HepG2 (cell line): ENCODE measurements around the gene CEP104. TPM values are rescaled to one million over a fixed set of nuclear protein-coding genes. Genes with fewer than 3 reads are reported as not detected.

Source experiments
- ETS1 ChIP-seq: sonication (generic); formaldehyde crosslinking; IDR thresholded peaks from 2 replicates; pipeline ENCODE4 v1.4.0; 2020; ENCODE audit warnings: missing genetic modification reagents
- FIP1L1 ChIP-seq: fragments of 200-400 bp; formaldehyde crosslinking; IDR thresholded peaks from 2 replicates; pipeline ENCODE4 v1.6.1; 2018; ENCODE audit warnings: low read depth, mild to moderate bottlenecking, low read length, moderate library complexity, borderline replicate concordance; ENCODE audit not compliant: insufficient read depth
- HES4 ChIP-seq: sonication (generic); formaldehyde crosslinking; IDR thresholded peaks from 2 replicates; pipeline ENCODE4 v1.9.0; 2021; ENCODE audit warnings: mild to moderate bottlenecking, missing genetic modification reagents, borderline replicate concordance
- MTF1 ChIP-seq: sonication (generic); formaldehyde crosslinking; IDR thresholded peaks from 2 replicates; pipeline ENCODE4 v1.5.0; 2020; ENCODE audit warnings: missing genetic modification reagents
- RARG ChIP-seq: sonication (generic); formaldehyde crosslinking; IDR thresholded peaks from 2 replicates; pipeline ENCODE4 v1.4.0; 2020; ENCODE audit warnings: low read depth, mild to moderate bottlenecking, missing genetic modification reagents
- RCOR2 ChIP-seq: IDR thresholded peaks from 2 replicates; pipeline ENCODE4 v1.6.1; 2016; ENCODE audit warnings: missing biosample characterization, missing genetic modification reagents
- SMAD3 ChIP-seq: sonication (generic); formaldehyde crosslinking; IDR thresholded peaks from 2 replicates; pipeline ENCODE4 v1.4.0; 2020; ENCODE audit warnings: missing genetic modification reagents
- TP53 ChIP-seq: sonication (generic); formaldehyde crosslinking; conservative IDR thresholded peaks from 2 replicates; pipeline ENCODE4 v1.4.0; 2020; ENCODE audit warnings: missing genetic modification reagents
- ZMAT3 ChIP-seq: sonication (generic); formaldehyde crosslinking; conservative IDR thresholded peaks from 2 replicates; pipeline ENCODE4 v1.7.0; 2021; ENCODE audit warnings: missing genetic modification reagents
- ZNF670 ChIP-seq: sonication (generic); formaldehyde crosslinking; IDR thresholded peaks from 2 replicates; pipeline ENCODE4 v1.8.0; 2022; ENCODE audit warnings: mild to moderate bottlenecking, missing genetic modification reagents, borderline replicate concordance
- ZNF777 ChIP-seq: sonication (generic); formaldehyde crosslinking; IDR thresholded peaks from 2 replicates; pipeline ENCODE4 v1.4.0; 2020; ENCODE audit warnings: missing genetic modification reagents
- ZNF780A ChIP-seq: sonication (generic); formaldehyde crosslinking; IDR thresholded peaks from 2 replicates; pipeline ENCODE4 v1.8.0; 2022; ENCODE audit warnings: mild to moderate bottlenecking, missing genetic modification reagents, moderate library complexity
- polyA plus RNA-seq, 8 experiments: library from polyadenylated mRNA; depleted of rRNA in 3 of 8; stranded (reverse) in 7 of 8; unstranded in 1 of 8; fragments of >200 nt; fragmentation: Illumina TruSeq in 4 of 8; extraction: Trizol in 4 of 8; gene quantifications; 2 replicates each; pipeline versions ENCODE4 v1.2.1 to v1.2.3, GENCODE V29; 2011 to 2016; ENCODE audit warnings: low read depth in 4 of 8, missing spikeins in 1 of 8, mixed read lengths in 1 of 8; ENCODE audit not compliant: insufficient read depth in 1 of 8
- total RNA-seq, 5 experiments: library from RNA; depleted of rRNA; stranded (reverse); fragments of >200 nt; fragmentation: Illumina TruSeq; extraction: Trizol; gene quantifications; 2 replicates each; pipeline ENCODE4 v1.2.3, GENCODE V29; 2016; ENCODE audit warnings: low read depth in 1 of 5
- TF ChIP-seq, protein P1 (sequence below): sonication (generic); formaldehyde crosslinking; IDR thresholded peaks from 2 replicates; pipeline ENCODE4 v1.5.0; 2020; ENCODE audit warnings: missing genetic modification reagents, mild to moderate bottlenecking, borderline replicate concordance
- TF ChIP-seq, protein P2 (sequence below): sonication (generic); formaldehyde crosslinking; IDR thresholded peaks from 2 replicates; pipeline ENCODE4 v1.5.1; 2020; ENCODE audit warnings: mild to moderate bottlenecking, missing genetic modification reagents, moderate library complexity
- TF ChIP-seq, protein P3 (sequence below): sonication (generic); formaldehyde crosslinking; IDR thresholded peaks from 2 replicates; pipeline ENCODE4 v1.5.0; 2020; ENCODE audit warnings: mild to moderate bottlenecking, missing genetic modification reagents, borderline replicate concordance
- TF ChIP-seq, protein P4 (sequence below): sonication (generic); formaldehyde crosslinking; IDR thresholded peaks from 2 replicates; pipeline ENCODE4 v1.5.0; 2020; ENCODE audit warnings: missing genetic modification reagents
- TF ChIP-seq, protein P5 (sequence below): IDR thresholded peaks from 2 replicates; pipeline ENCODE4 v1.6.1; 2012; ENCODE audit warnings: inconsistent platforms
- TF ChIP-seq, protein P6 (sequence below): sonication (generic); formaldehyde crosslinking; IDR thresholded peaks from 2 replicates; pipeline ENCODE4 v1.5.1; 2020; ENCODE audit warnings: missing genetic modification reagents, mild to moderate bottlenecking, borderline replicate concordance

CEP104 gene
- total and polyA plus RNA-seq, 2 of the 13 experiments (the other 11 are each of a cell fraction or from before 2014, with no cell fraction given) = 20.4 to 30.1 TPM

- TF ChIP-seq HES4 (CRISPR knock-in tag) (peak; percentile 83; the same call in 1 of the 2 replicates), RARG (no peak), ZNF780A (no peak), FIP1L1 (no peak), ZNF670 (no peak; the same call in 1 of the 2 replicates), TP53 (CRISPR knock-in tag) (no peak), ZMAT3 (no peak; the same call in 1 of the 2 replicates), ETS1 (CRISPR knock-in tag) (no peak; the same call in 1 of the 2 replicates), RCOR2 (no peak), MTF1 (CRISPR knock-in tag) (no peak), ZNF777 (CRISPR knock-in tag) (no peak), SMAD3 (no peak)
- TF ChIP-seq, protein P1, sequence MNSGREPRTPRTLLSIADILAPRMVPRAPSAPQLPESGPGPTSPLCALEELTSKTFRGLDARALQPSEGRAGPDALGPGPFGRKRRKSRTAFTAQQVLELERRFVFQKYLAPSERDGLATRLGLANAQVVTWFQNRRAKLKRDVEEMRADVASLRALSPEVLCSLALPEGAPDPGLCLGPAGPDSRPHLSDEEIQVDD = no peak
- TF ChIP-seq, protein P2, sequence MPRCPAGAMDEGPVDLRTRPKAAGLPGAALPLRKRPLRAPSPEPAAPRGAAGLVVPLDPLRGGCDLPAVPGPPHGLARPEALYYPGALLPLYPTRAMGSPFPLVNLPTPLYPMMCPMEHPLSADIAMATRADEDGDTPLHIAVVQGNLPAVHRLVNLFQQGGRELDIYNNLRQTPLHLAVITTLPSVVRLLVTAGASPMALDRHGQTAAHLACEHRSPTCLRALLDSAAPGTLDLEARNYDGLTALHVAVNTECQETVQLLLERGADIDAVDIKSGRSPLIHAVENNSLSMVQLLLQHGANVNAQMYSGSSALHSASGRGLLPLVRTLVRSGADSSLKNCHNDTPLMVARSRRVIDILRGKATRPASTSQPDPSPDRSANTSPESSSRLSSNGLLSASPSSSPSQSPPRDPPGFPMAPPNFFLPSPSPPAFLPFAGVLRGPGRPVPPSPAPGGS = no peak; the same call in 1 of the 2 replicates
- TF ChIP-seq, protein P3, sequence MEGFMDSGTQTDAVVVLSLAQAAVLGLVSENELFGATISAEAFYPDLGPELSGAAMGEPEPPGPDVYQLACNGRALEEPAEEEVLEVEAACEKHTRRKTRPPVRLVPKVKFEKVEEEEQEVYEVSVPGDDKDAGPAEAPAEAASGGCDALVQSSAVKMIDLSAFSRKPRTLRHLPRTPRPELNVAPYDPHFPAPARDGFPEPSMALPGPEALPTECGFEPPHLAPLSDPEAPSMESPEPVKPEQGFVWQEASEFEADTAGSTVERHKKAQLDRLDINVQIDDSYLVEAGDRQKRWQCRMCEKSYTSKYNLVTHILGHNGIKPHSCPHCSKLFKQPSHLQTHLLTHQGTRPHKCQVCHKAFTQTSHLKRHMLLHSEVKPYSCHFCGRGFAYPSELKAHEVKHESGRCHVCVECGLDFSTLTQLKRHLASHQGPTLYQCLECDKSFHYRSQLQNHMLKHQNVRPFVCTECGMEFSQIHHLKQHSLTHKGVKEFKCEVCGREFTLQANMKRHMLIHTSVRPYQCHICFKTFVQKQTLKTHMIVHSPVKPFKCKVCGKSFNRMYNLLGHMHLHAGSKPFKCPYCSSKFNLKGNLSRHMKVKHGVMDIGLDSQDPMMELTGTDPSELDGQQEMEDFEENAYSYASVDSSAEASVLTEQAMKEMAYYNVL = no peak
- TF ChIP-seq, protein P4, sequence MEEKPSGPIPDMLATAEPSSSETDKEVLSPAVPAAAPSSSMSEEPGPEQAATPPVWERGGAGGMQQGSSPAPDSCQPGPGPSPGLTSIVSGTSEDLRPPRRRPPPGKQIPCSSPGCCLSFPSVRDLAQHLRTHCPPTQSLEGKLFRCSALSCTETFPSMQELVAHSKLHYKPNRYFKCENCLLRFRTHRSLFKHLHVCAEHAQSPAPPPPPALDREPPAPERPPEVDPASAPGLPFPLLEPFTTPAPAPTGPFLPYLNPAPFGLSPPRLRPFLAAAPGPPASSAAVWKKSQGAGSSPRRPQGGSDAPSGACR (CRISPR knock-in tag) = no peak
- TF ChIP-seq, protein P5, sequence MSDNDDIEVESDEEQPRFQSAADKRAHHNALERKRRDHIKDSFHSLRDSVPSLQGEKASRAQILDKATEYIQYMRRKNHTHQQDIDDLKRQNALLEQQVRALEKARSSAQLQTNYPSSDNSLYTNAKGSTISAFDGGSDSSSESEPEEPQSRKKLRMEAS = peak; percentile 75
- TF ChIP-seq, protein P6, sequence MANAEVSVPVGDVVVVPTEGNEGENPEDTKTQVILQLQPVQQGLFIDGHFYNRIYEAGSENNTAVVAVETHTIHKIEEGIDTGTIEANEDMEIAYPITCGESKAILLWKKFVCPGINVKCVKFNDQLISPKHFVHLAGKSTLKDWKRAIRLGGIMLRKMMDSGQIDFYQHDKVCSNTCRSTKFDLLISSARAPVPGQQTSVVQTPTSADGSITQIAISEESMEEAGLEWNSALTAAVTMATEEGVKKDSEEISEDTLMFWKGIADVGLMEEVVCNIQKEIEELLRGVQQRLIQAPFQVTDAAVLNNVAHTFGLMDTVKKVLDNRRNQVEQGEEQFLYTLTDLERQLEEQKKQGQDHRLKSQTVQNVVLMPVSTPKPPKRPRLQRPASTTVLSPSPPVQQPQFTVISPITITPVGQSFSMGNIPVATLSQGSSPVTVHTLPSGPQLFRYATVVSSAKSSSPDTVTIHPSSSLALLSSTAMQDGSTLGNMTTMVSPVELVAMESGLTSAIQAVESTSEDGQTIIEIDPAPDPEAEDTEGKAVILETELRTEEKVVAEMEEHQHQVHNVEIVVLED (CRISPR knock-in tag) = peak; percentile 95
Measured at GRCh38 chr1:3900150-3900968, 43.3 kb upstream of the CEP104 start, which contains the start of gene C1orf174 (continued).
